Gastroesophageal sphincter (tissue), 4 donors: ENCODE measurements around the gene CBFA2T2. TPM values are rescaled to one million over a fixed set of nuclear protein-coding genes. Genes with fewer than 3 reads are reported as not detected.
A peak's percentile ranks its signal among the peaks of the same experiment; 100 is the strongest.

Source experiments
- ATAC-seq: fragments of 150-250 bp; one replicate; pipeline ENCODE4 v1.9.1; 2016; ENCODE audit warnings: mild to moderate bottlenecking, moderate library complexity
- H3K27ac ChIP-seq, 4 donors: fragments of 200-600 bp; sonication (generic) in 3 of 4; 1 replicate in 3 of 4; 2 replicates in 1 of 4; pipeline ENCODE4 v1.5.1; 2016 to 2019
- H3K27me3 ChIP-seq: fragments of 200-600 bp; sonication (generic); one replicate; pipeline ENCODE4 v1.5.1; 2019
- H3K36me3 ChIP-seq, 2 donors: fragments of 200-600 bp; sonication (generic); one replicate each; pipeline ENCODE4 v1.5.1; 2019; ENCODE audit warnings: control low read depth in 1 of 2
- H3K4me1 ChIP-seq, 3 donors: fragments of 200-600 bp; sonication (generic); 1 replicate in 2 of 3; 2 replicates in 1 of 3; pipeline ENCODE4 v1.5.1; 2016 to 2019; ENCODE audit warnings: control low read depth in 2 of 3
- H3K4me3 ChIP-seq, 2 donors: fragments of 200-600 bp; sonication (generic); one replicate each; pipeline ENCODE4 v1.5.1; 2019; ENCODE audit warnings: mild to moderate bottlenecking in 1 of 2, moderate library complexity in 1 of 2
- H3K9me3 ChIP-seq, 3 donors: fragments of 200-600 bp; sonication (generic); one replicate each; pipeline ENCODE4 v1.5.1; 2017 to 2019; ENCODE audit warnings: control low read depth in 2 of 3
- CTCF ChIP-seq, 4 experiments: fragments of 200-600 bp in 2 of 4; fragments of 450-650 bp in 2 of 4; sonication (generic) in 1 of 4; IDR thresholded peaks; one replicate each; pipeline ENCODE4 v1.5.1; 2017 to 2019; ENCODE audit warnings: antibody characterized with exemption in 4 of 4, mild to moderate bottlenecking in 2 of 4, moderate library complexity in 2 of 4
- EP300 ChIP-seq: sonication (generic); formaldehyde crosslinking; IDR thresholded peaks from one replicate; pipeline ENCODE4 v1.6.1; 2017; ENCODE audit warnings: antibody characterized with exemption, mild to moderate bottlenecking
- POLR2A ChIP-seq, 2 donors: fragments of 450-650 bp; IDR thresholded peaks; one replicate each; pipeline ENCODE4 v1.6.1; 2017; ENCODE audit warnings: antibody characterized with exemption in 2 of 2, mild to moderate bottlenecking in 2 of 2, moderate library complexity in 1 of 2
- POLR2AphosphoS5 ChIP-seq: sonication (generic); formaldehyde crosslinking; IDR thresholded peaks from one replicate; pipeline ENCODE4 v1.6.1; 2017; ENCODE audit warnings: antibody characterized with exemption
- WGBS, 2 donors: methylation state at CpG; one replicate each; pipeline ENCODE4 v1.1.5; 2018; ENCODE audit warnings: low coverage in 1 of 2; 5-methylcytosine and 5-hydroxymethylcytosine counted together
- total RNA-seq, 4 donors: library from RNA; depleted of rRNA; stranded (reverse); fragments of >200 nt; gene quantifications; one replicate each; pipeline ENCODE4 v1.1.0, GENCODE V29; 2016

The CBFA2T2 gene
- total RNA-seq, 4 donors from 2014 or later, result 11.1 to 17.4 (median 14.2) TPM

- H3K27me3 ChIP-seq, result no peaks in the 10 kb centered on the region
- H3K4me1 ChIP-seq, result peaks cover 0 to 25% (median 9%) of the 10 kb centered on the region in 3 donors
- H3K27ac ChIP-seq, result peak within 1 kb of the TSS in 3 of 4 donors; percentile 73 to 78 (median 75)
- no peaks in the 10 kb centered on the region for H3K36me3 ChIP-seq
- no peaks in the 10 kb centered on the region for H3K9me3 ChIP-seq
- H3K4me3 ChIP-seq, result peak within 1 kb of the TSS; percentile 2 to 57
- ATAC-seq, result peak; percentile 100
- TF ChIP-seq CTCF (IDR thresholded peaks at IDR 0.05) (peak in 3 of 4 experiments; percentile 53 to 77 (median 57)), POLR2AphosphoS5 (peak; percentile 29), EP300 (no peak), POLR2A (IDR thresholded peaks at IDR 0.05) (peak in 1 of 2 donors; percentile 39)
- WGBS, 2 donors, result 11% methylated on average over 8 of the region's 101 CpGs; no CpG with 5 or more reads in 1 of the 2 donors
Measured at GRCh38 chr20:33686100-33686983, 196.4 kb downstream of the CBFA2T2 start, which contains the start of gene E2F1. Gene E2F1 (minus strand): TSS chr20:33686385. CDS start chr20:33686264, 121 bp downstream.

- Histone ChIP-seq H3K36me3 (no peaks in the 10 kb centered on the region), H3K9me3 (no peaks in the 10 kb centered on the region), H3K4me3 (no peak overlapping the region), H3K27me3 (no peaks in the 10 kb centered on the region), H3K4me1 (peaks cover 0 to 25% (median 9%) of the 10 kb centered on the region in 3 donors), H3K27ac (peak overlapping the region in 3 of 4 donors; percentile 67 to 75 (median 73))
- 72 to 95% methylated on average over 7 to 8 of the region's 14 CpGs for WGBS, 2 donors
- TF ChIP-seq CTCF (IDR thresholded peaks at IDR 0.05), result no peak
- no peak for TF ChIP-seq EP300
- no peak for TF ChIP-seq POLR2A (IDR thresholded peaks at IDR 0.05)
- no peak for TF ChIP-seq POLR2AphosphoS5
- ATAC-seq, result no peak
Measured at GRCh38 chr20:33686984-33687366, 197.1 kb downstream of the CBFA2T2 start.

DNA sequence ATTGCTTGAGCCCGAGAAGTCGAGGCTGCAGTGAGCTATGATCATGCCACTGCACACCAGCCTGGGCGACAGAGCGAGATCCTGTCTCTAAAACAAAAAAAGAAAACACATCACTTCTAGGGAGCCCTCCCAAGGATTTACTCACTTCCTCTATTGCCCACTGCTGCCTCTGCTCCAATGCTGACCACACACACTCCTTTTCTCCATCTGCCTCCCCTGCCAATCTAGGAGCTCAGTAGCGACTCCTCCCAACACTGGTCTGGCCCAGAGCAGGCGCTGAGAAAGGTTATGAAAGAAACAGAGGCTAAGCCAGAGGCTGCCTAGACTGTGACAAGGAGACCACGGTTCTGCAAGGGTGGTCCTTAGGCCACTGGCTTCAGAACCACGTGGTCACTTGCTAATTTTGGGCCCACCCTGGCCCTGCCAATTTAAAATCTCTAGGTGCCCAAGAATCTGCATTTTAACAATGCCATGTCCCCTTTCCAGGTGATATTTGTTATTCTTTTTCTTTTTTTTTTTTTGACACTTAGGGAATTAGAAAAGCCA lies 197.5 kb downstream of the CBFA2T2 start:
- Histone ChIP-seq H3K27ac (no peak overlapping the region), H3K36me3 (no peaks in the 10 kb centered on the region), H3K4me1 (peaks cover 0 to 25% (median 9%) of the 10 kb centered on the region in 3 donors), H3K4me3 (no peak overlapping the region), H3K27me3 (no peaks in the 10 kb centered on the region), H3K9me3 (no peaks in the 10 kb centered on the region)
- WGBS, 2 donors, result 68 to 79% methylated on average over 4 to 8 of the region's 8 CpGs
- no peak for ATAC-seq
- TF ChIP-seq POLR2A (IDR thresholded peaks at IDR 0.05) (no peak), POLR2AphosphoS5 (no peak), CTCF (IDR thresholded peaks at IDR 0.05) (no peak), EP300 (no peak)

DNA sequence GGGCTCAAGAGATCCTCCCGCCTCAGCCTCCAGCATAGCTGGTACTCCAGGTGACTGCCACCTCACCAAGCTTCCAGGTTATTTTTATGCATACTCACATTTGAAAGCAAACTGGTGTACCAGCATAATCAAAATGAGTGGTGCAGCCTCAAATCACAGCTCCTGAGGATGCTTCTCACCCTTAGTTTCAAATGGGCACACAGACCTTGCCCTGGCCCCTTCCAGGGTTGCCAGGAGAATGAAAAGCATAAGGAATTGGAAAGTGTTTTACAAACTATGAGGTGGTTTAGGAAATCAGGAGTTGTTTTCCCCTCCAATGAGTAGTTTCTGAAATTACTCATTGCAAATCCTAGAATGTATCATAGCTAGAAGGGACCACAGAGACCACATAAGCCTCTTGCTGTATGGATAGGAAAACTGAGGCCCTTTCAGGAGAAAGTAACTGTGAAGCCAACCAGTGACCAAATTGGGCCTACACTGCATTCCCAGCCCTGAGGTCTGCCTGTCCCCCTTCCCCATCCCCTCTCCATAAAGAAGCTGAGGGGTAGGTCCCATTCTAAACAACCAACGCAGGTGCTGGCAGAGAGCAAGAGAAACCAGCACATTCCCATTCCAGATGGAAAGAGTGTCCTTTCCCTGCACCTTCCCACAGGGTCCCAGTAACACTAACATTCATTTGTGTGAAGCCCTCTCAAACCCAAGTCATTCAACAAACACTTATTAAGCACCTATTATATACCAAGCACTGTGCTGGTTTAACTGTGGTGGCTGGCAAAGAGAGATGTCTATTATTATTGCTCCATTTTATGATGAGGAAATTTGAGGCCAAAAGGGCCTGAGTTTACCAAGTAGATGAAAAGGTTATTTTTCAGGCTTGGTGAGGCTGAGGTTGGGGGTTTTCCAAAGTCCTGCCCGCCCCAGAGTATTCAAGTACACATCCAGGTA lies 198.4 kb downstream of the CBFA2T2 start:
- no peaks in the 10 kb centered on the region for H3K36me3 ChIP-seq
- no peak for TF ChIP-seq EP300
- TF ChIP-seq POLR2A (IDR thresholded peaks at IDR 0.05), result no peak
- no peak for TF ChIP-seq CTCF (IDR thresholded peaks at IDR 0.05)
- TF ChIP-seq POLR2AphosphoS5, result no peak
- H3K4me1 ChIP-seq, result peaks cover 0 to 25% (median 9%) of the 10 kb centered on the region in 3 donors
- H3K27me3 ChIP-seq, result no peaks in the 10 kb centered on the region
- H3K4me3 ChIP-seq, result no peak overlapping the region
- H3K9me3 ChIP-seq, result no peaks in the 10 kb centered on the region
- no peak overlapping the region for H3K27ac ChIP-seq
- ATAC-seq, result no peak
- WGBS, 2 donors, result 60 to 93% methylated on average over 1 to 2 of the region's 3 CpGs
